NOMO-1 treated with dmso at 0.1 percent for 144 hours (cell line): ENCODE measurements around the gene TMEM60.
"Not testable (repeated sequence)": the region's sequence is repeated elsewhere in the genome, so short reads cannot be mapped to it uniquely, and the experiment has no call there.

ENCODE experiments used
- DNase-seq: peaks from one replicate; lab custom pipeline; 2025; ENCODE audit not compliant: unreplicated experiment; lab: John Stamatoyannopoulos, UW

Gene TMEM60

GRCh38 chr7:77812290-77812685 is 14.1 kb upstream of the TMEM60 start:
- no peak for DNase-seq

GRCh38 chr7:77811516-77812289 is 13.5 kb upstream of the TMEM60 start:
- DNase-seq: no peak

- DNase-seq: no peak
These were observed 10.3 kb upstream of the TMEM60 start for GRCh38 chr7:77808517-77808916.

GRCh38 chr7:77806425-77806824 is 8.2 kb upstream of the TMEM60 start:
- DNase-seq: no peak

GRCh38 chr7:77802557-77803405 is 4.5 kb upstream of the TMEM60 start:
- no peak for DNase-seq

GRCh38 chr7:77800730-77801129 is 2.5 kb upstream of the TMEM60 start:
- DNase-seq: no peak

GRCh38 chr7:77800158-77800557 is 1.9 kb upstream of the TMEM60 start:
- DNase-seq: no peak

- peak; percentile 80 for DNase-seq
These were observed 1.1 kb upstream of the TMEM60 start for GRCh38 chr7:77799078-77799964.

GRCh38 chr7:77797734-77798393 is 370 bp downstream of the TMEM60 start:
- DNase-seq: no peak

- no peak for DNase-seq
These were observed 1.3 kb downstream of the TMEM60 start for GRCh38 chr7:77796960-77797359.

GRCh38 chr7:77796109-77796508 is 2.1 kb downstream of the TMEM60 start:
- DNase-seq: no peak

GRCh38 chr7:77794000-77794399 is 4.2 kb downstream of the TMEM60 start:
- DNase-seq: no peak

- no peak for DNase-seq
These were observed 6.3 kb downstream of the TMEM60 start for GRCh38 chr7:77791956-77792355.

GRCh38 chr7:77791336-77791735 is 6.9 kb downstream of the TMEM60 start:
- no peak for DNase-seq

GRCh38 chr7:77788327-77788902 is 9.8 kb downstream of the TMEM60 start:
- DNase-seq: no peak

- no peak for DNase-seq
These were observed 11.5 kb downstream of the TMEM60 start for GRCh38 chr7:77786741-77787140.

- no peak for DNase-seq
These were observed 12.2 kb downstream of the TMEM60 start for GRCh38 chr7:77786018-77786417.

GRCh38 chr7:77784426-77784825 is 13.8 kb downstream of the TMEM60 start:
- not testable (repeated sequence) for DNase-seq

- no peak for DNase-seq
These were observed 14.7 kb downstream of the TMEM60 start for GRCh38 chr7:77783545-77783944.

- DNase-seq: no peak
These were observed 15.1 kb downstream of the TMEM60 start for GRCh38 chr7:77783111-77783510.
